H1 (cell line): Measurements from ENCODE around the gene RPRM. TPM values are rescaled to one million over a fixed set of nuclear protein-coding genes. Genes with fewer than 3 reads are reported as not detected.

ENCODE experiments used
- CTCF ChIA-PET: fragments of 300-600 bp; sonication (Branson Sonifier 250); formaldehyde crosslinking; loops from one replicate; lab custom pipeline; 2021; ENCODE audit not compliant: partially characterized antibody; lab: Charles Lee
- POLR2A ChIA-PET: fragments of 300-600 bp; sonication (Branson Sonifier 250); formaldehyde crosslinking; loops from one replicate; lab custom pipeline; 2021; ENCODE audit warnings: inconsistent platforms; ENCODE audit not compliant: partially characterized antibody; lab: Charles Lee
- DNase-seq, 2 experiments: peaks; one replicate each; pipeline versions ENCODE4 v3.0.0 to v3.0.0-alpha.2; 2010 to 2022; ENCODE audit warnings: low spot score in 2 of 2, low read depth in 1 of 2, mixed read lengths in 1 of 2
- FAIRE-seq: peaks from 2 replicates; lab custom pipeline; 2011; peaks lifted over from hg19 to GRCh38; lab: Jason Lieb, UNC
- H2AFZ ChIP-seq: 2 replicates; pipeline ENCODE4 v1.8.1; 2012; ENCODE audit warnings: low read length, inconsistent platforms
- H2AK5ac ChIP-seq: 2 replicates; pipeline ENCODE4 v1.6.1; 2013; ENCODE audit warnings: low read depth, low read length
- H2BK120ac ChIP-seq: replicated peaks from 2 replicates; pipeline ENCODE3; 2013; ENCODE audit warnings: low read depth, low read length, inconsistent platforms
- H2BK12ac ChIP-seq: 2 replicates; pipeline ENCODE4 v1.6.1; 2013; ENCODE audit warnings: low read depth, low read length
- H2BK15ac ChIP-seq: 2 replicates; pipeline ENCODE4 v1.6.1; 2013; ENCODE audit warnings: low read length
- H2BK20ac ChIP-seq: 2 replicates; pipeline ENCODE4 v1.6.1; 2013; ENCODE audit warnings: low read length
- H2BK5ac ChIP-seq: 2 replicates; pipeline ENCODE4 v1.6.1; 2013; ENCODE audit warnings: low read depth, low read length
- H3K14ac ChIP-seq: 2 replicates; pipeline ENCODE4 v1.6.1; 2013; ENCODE audit warnings: inconsistent platforms; ENCODE audit not compliant: insufficient read length
- H3K18ac ChIP-seq: 2 replicates; pipeline ENCODE4 v1.6.1; 2013; ENCODE audit warnings: low read length; ENCODE audit errors: extremely low read depth
- H3K23ac ChIP-seq: 2 replicates; pipeline ENCODE4 v1.6.1; 2013; ENCODE audit warnings: inconsistent platforms; ENCODE audit not compliant: insufficient read length
- H3K23me2 ChIP-seq: 2 replicates; pipeline ENCODE4 v1.6.1; 2013; ENCODE audit warnings: low read depth, low read length
- H3K27ac ChIP-seq: 2 replicates; pipeline ENCODE4 v1.6.1; 2011; ENCODE audit warnings: low read depth, low read length, inconsistent platforms
- H3K27me3 ChIP-seq, 4 experiments: replicated peaks in 1 of 4; 1 replicate in 1 of 4; 2 replicates in 3 of 4; pipeline versions ENCODE4 v1.6.1 to v1.8.1; 2011 to 2013; ENCODE audit warnings: low read length in 3 of 4, mild to moderate bottlenecking in 3 of 4, inconsistent platforms in 2 of 4, mixed read lengths in 2 of 4, moderate library complexity in 1 of 4; ENCODE audit not compliant: control insufficient read depth in 3 of 4, insufficient read depth in 3 of 4; ENCODE audit errors: extremely low read depth in 1 of 4
- H3K36me3 ChIP-seq, 4 experiments: 2 replicates each; pipeline versions ENCODE4 v1.6.1 to v1.8.1; 2011 to 2013; ENCODE audit warnings: mild to moderate bottlenecking in 4 of 4, low read length in 3 of 4, moderate library complexity in 2 of 4, control low read depth in 1 of 4, inconsistent platforms in 1 of 4; ENCODE audit not compliant: insufficient read depth in 4 of 4, control insufficient read depth in 2 of 4
- H3K4ac ChIP-seq: replicated peaks from 2 replicates; pipeline ENCODE3; 2013; ENCODE audit warnings: low read length, low read depth, mixed read lengths, inconsistent platforms; ENCODE audit not compliant: insufficient read length
- H3K4me1 ChIP-seq, 4 experiments: replicated peaks in 1 of 4; 1 replicate in 1 of 4; 2 replicates in 3 of 4; pipeline versions ENCODE4 v1.6.1 to v1.8.1; 2011 to 2013; ENCODE audit warnings: low read length in 3 of 4, inconsistent platforms in 2 of 4, mixed read lengths in 1 of 4; ENCODE audit not compliant: insufficient read depth in 4 of 4, control insufficient read depth in 3 of 4
- H3K4me2 ChIP-seq, 2 experiments: 2 replicates each; pipeline versions ENCODE4 v1.6.1 to v1.8.1; 2011 to 2013; ENCODE audit warnings: low read depth in 2 of 2, low read length in 2 of 2, control low read depth in 1 of 2, inconsistent platforms in 1 of 2, mild to moderate bottlenecking in 1 of 2; ENCODE audit not compliant: insufficient read depth in 1 of 2
- H3K4me3 ChIP-seq, 4 experiments: fragments of 200-600, 300-600 bp in 1 of 4; sonication (generic), shearing (Covaris generic), sonication (Bioruptor Twin) in 1 of 4; 2 replicates each; pipeline versions ENCODE4 v1.5.1 to v1.8.1; 2011 to 2016; ENCODE audit warnings: low read length in 4 of 4, low read depth in 3 of 4, control low read depth in 2 of 4, inconsistent platforms in 2 of 4, mild to moderate bottlenecking in 2 of 4, mixed read lengths in 1 of 4, moderate library complexity in 1 of 4; ENCODE audit not compliant: insufficient read depth in 2 of 4; ENCODE audit errors: extremely low read depth in 1 of 4
- H3K56ac ChIP-seq: replicated peaks from 2 replicates; pipeline ENCODE3; 2013; ENCODE audit warnings: low read depth, mild to moderate bottlenecking, mixed read lengths, low read length, inconsistent platforms; ENCODE audit not compliant: insufficient read length
- H3K79me1 ChIP-seq: 2 replicates; pipeline ENCODE4 v1.6.1; 2013; ENCODE audit warnings: low read depth, low read length, control low read depth
- H3K79me2 ChIP-seq, 2 experiments: 2 replicates each; pipeline versions ENCODE4 v1.6.1 to v1.8.1; 2012 to 2013; ENCODE audit warnings: low read length in 2 of 2, mild to moderate bottlenecking in 2 of 2, inconsistent platforms in 1 of 2; ENCODE audit not compliant: insufficient read depth in 2 of 2, control insufficient read depth in 1 of 2
- H3K9ac ChIP-seq, 4 experiments: replicated peaks in 1 of 4; 1 replicate in 1 of 4; 2 replicates in 3 of 4; pipeline versions ENCODE4 v1.6.1 to v1.8.1; 2011 to 2013; ENCODE audit warnings: low read depth in 3 of 4, low read length in 3 of 4, control low read depth in 2 of 4, mild to moderate bottlenecking in 2 of 4, moderate library complexity in 2 of 4, inconsistent platforms in 1 of 4; ENCODE audit errors: extremely low read depth in 1 of 4
- H3K9me3 ChIP-seq, 2 experiments: 2 replicates each; pipeline versions ENCODE4 v1.6.1 to v1.8.1; 2012 to 2013; ENCODE audit warnings: mild to moderate bottlenecking in 2 of 2, moderate library complexity in 2 of 2, control low read depth in 1 of 2, inconsistent platforms in 1 of 2, low read depth in 1 of 2, low read length in 1 of 2, mixed read lengths in 1 of 2; ENCODE audit not compliant: insufficient read depth in 2 of 2
- H4K20me1 ChIP-seq, 2 experiments: replicated peaks in 1 of 2; 2 replicates each; pipeline versions ENCODE3 to v1.8.1; 2011 to 2013; ENCODE audit warnings: inconsistent platforms in 2 of 2, low read length in 2 of 2, mild to moderate bottlenecking in 1 of 2; ENCODE audit not compliant: insufficient read depth in 2 of 2, control insufficient read depth in 1 of 2
- H4K5ac ChIP-seq: 2 replicates; pipeline ENCODE4 v1.6.1; 2013; ENCODE audit warnings: low read length, low read depth, mixed read lengths, inconsistent platforms; ENCODE audit not compliant: insufficient read length
- H4K8ac ChIP-seq: 2 replicates; pipeline ENCODE4 v1.8.0; 2013; ENCODE audit warnings: mild to moderate bottlenecking, moderate library complexity, low read length, inconsistent platforms; ENCODE audit not compliant: insufficient read depth; ENCODE audit errors: extremely low read depth
- H4K91ac ChIP-seq: replicated peaks from 2 replicates; pipeline ENCODE3; 2013; ENCODE audit warnings: low read length, mixed read lengths, inconsistent platforms; ENCODE audit not compliant: insufficient read length
- CHD2 ChIP-seq: IDR thresholded peaks from 2 replicates; pipeline ENCODE4 v1.6.1; 2012; ENCODE audit warnings: low read length, improper control_type of control experiment
- NRF1 ChIP-seq: IDR thresholded peaks from 2 replicates; pipeline ENCODE4 v1.6.1; 2011; ENCODE audit warnings: mild to moderate bottlenecking, low read depth, low read length, improper control_type of control experiment
- RAD21 ChIP-seq, 2 experiments: IDR thresholded peaks in 1 of 2; conservative IDR thresholded peaks in 1 of 2; 2 replicates each; pipeline ENCODE4 v1.6.1; 2011; ENCODE audit warnings: low read depth in 2 of 2, low read length in 2 of 2, improper control_type of control experiment in 1 of 2, inconsistent platforms in 1 of 2, mild to moderate bottlenecking in 1 of 2, moderate library complexity in 1 of 2
- RBBP5 ChIP-seq: IDR thresholded peaks from 2 replicates; pipeline ENCODE4 v1.7.1; 2012; ENCODE audit warnings: low read depth, mild to moderate bottlenecking, inconsistent platforms, low read length, moderate library complexity, borderline replicate concordance
- WGBS, 2 experiments: shearing (Covaris generic) in 1 of 2; methylation state at CpG; one replicate each; pipeline versions ENCODE4 v1.1.6 to v1.1.7; 2013 to 2015; ENCODE audit warnings: low lambda C conversion rate in 2 of 2, mixed read lengths in 2 of 2, inconsistent platforms in 1 of 2, low coverage in 1 of 2, missing lambda C conversion rate in 1 of 2; ENCODE audit not compliant: insufficient replicate concordance in 2 of 2, insufficient coverage in 1 of 2, insufficient read length in 1 of 2; ENCODE audit errors: extremely low coverage in 1 of 2, missing lambda C conversion rate in 1 of 2; 5-methylcytosine and 5-hydroxymethylcytosine counted together
- polyA plus RNA-seq, 7 experiments: library from polyadenylated mRNA; depleted of rRNA in 3 of 7; stranded (reverse) in 5 of 7; unstranded in 2 of 7; fragments of >200 nt in 5 of 7; fragments of 200-250 nt in 2 of 7; gene quantifications; 1 replicate in 5 of 7; 2 replicates in 1 of 7; 4 replicates in 1 of 7; pipeline versions ENCODE4 v1.2.1 to v1.2.3, GENCODE V29; 2011 to 2013; ENCODE audit warnings: missing spikeins in 2 of 7, mixed read lengths in 2 of 7
- total RNA-seq: library from RNA; stranded (reverse); fragmentation: NEBNext Ultra II Directional; extraction: Animal tissue kit (Norgen Biotek cat#: 25700); gene quantifications from 2 replicates; pipeline ENCODE4 v1.2.1, GENCODE V29; 2021

Gene RPRM
- total and polyA plus RNA-seq, 2 of the 8 experiments (the other 6 are each of a cell fraction or from before 2014, with no cell fraction given), result 11.0 to 16.3 TPM

DNA sequence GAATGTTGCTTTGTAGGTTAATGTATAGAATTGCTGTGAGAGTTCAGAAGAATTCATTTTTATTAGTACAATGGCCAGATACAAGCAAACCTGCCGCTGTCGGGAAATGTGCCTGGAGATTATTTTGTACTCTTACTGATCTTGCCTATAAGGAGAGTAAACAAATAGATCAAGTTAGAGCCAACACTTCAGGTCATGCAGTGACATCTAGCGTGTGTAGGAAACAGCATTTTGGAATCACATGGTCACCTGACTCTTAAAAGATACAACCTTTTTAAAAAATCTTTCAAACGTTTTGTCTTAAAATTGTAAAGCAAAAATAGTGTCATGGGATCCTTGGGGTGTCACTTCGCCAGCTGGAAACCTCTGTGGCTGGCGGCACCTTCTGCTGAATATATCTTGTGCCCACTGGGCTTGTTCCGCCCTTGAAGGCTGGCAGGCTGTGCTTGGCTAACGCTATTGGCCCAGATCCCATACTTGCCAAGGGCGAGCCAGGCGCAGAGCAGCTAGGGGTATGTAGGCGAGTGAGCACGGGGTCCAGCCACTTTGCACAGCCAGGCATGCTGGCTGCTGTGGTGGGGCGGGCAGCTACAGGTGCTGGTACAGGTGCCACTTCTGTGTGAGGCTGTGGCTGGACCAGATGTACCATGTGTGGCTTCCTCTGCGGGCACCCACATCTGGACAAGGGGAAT, 19.5 kb upstream of the RPRM start:
- no peak overlapping the region for H2BK20ac ChIP-seq
- 0 out of 7 replicates have a peak, but pooled peaks cover 0 to 2% (median 0%) of the 10 kb centered on the region in 4 experiments for H3K4me1 ChIP-seq
- no peak overlapping the region for H3K4ac ChIP-seq
- no peaks in the 10 kb centered on the region for H3K9me3 ChIP-seq
- H3K27ac ChIP-seq, result no peak overlapping the region
- H3K23ac ChIP-seq, result no peak overlapping the region
- H4K8ac ChIP-seq, result peak overlapping the region; percentile 45; the same call in 1 of the 2 replicates
- H3K4me2 ChIP-seq, result no peak overlapping the region
- no peak overlapping the region for H2BK12ac ChIP-seq
- no peak overlapping the region for H4K91ac ChIP-seq
- no peak for FAIRE-seq
- no peak overlapping the region for H2BK120ac ChIP-seq
- no peak overlapping the region for H3K4me3 ChIP-seq
- POLR2A ChIA-PET, result no interaction called here
- no peaks in the 10 kb centered on the region for H3K23me2 ChIP-seq
- H3K79me1 ChIP-seq, result no peaks in the 10 kb centered on the region
- H3K14ac ChIP-seq, result no peak overlapping the region
- 0 out of 2 replicates have a peak overlapping the region, but pooled peaks have one; percentile 46 for H2BK15ac ChIP-seq
- H3K27me3 ChIP-seq, result no peaks in the 10 kb centered on the region
- no peak for TF ChIP-seq CHD2
- no peak for TF ChIP-seq NRF1
- no peak for TF ChIP-seq RBBP5
- 0 out of 4 replicates have a peak, but pooled peaks of 1 of the 2 experiments have one; percentile 19 for TF ChIP-seq RAD21 (IDR thresholded peaks at IDR 0.05 in 1 of 2, conservative IDR thresholded peaks at IDR 0.05 in 1 of 2; ENCODE audit: low read depth in 2 of 2, low read length in 2 of 2)
- H4K5ac ChIP-seq, result no peak overlapping the region
- H2AFZ ChIP-seq, result no peak overlapping the region
- no peak overlapping the region for H3K56ac ChIP-seq
- no peaks in the 10 kb centered on the region for H4K20me1 ChIP-seq
- H3K18ac ChIP-seq, result no peak overlapping the region
- H3K36me3 ChIP-seq, result no peaks in the 10 kb centered on the region
- CTCF ChIA-PET, result interaction anchor here (0.7 to 3.4 kb wide), 4 partner anchors 9 to 572 kb away, joined by 3 to 17 read pairs (median 3); partner anchors contain the start of gene RPRM
- no peak overlapping the region for H2BK5ac ChIP-seq
- DNase-seq, result no peak
- H2AK5ac ChIP-seq, result no peak overlapping the region
- no peak overlapping the region for H3K9ac ChIP-seq
- H3K79me2 ChIP-seq, result no peaks in the 10 kb centered on the region
- 92% methylated on average over 14 of the region's 14 CpGs; no CpG with 5 or more reads in 1 of the 2 experiments for WGBS, 2 experiments
